Natural killer cell treated with Interleukin-12 subunit alpha and Interleukin-12 subunit beta and Interleukin-15 and Interleukin-18, amount 100 ng/mL, for 72 hours (primary cell): ENCODE measurements around the gene IL6. TPM values are rescaled to one million over a fixed set of nuclear protein-coding genes. Genes with fewer than 3 reads are reported as not detected.
"Not testable (repeated sequence)": the region's sequence is repeated elsewhere in the genome, so short reads cannot be mapped to it uniquely, and the experiment has no call there.

Source experiments
- ATAC-seq, 2 donors: fragments of 150-1000 bp; cut with Tn5 transposase in 1 of 2; sonication (Bioruptor Pico), chemical (Tn5 transposase) in 1 of 2; 2 replicates each; pipeline ENCODE4 v1.10.0; 2021
- DNase-seq: peaks from one replicate; pipeline ENCODE4 v3.0.0; 2022; ENCODE audit warnings: low spot score
- H3K27ac Mint-ChIP-seq, 2 donors: 1 replicate in 1 of 2; 2 replicates in 1 of 2; pipeline ENCODE4 v1.8.0; 2022; ENCODE audit warnings: mixed read lengths in 2 of 2, mild to moderate bottlenecking in 1 of 2, moderate library complexity in 1 of 2
- H3K27me3 Mint-ChIP-seq, 2 donors: 1 replicate in 1 of 2; 2 replicates in 1 of 2; pipeline ENCODE4 v1.8.0; 2022; ENCODE audit warnings: mixed read lengths in 2 of 2
- H3K36me3 Mint-ChIP-seq: one replicate; pipeline ENCODE4 v1.8.0; 2022; ENCODE audit warnings: mixed read lengths
- H3K4me1 Mint-ChIP-seq, 2 donors: 1 replicate in 1 of 2; 2 replicates in 1 of 2; pipeline ENCODE4 v1.8.0; 2022; ENCODE audit warnings: low read depth in 2 of 2, mixed read lengths in 2 of 2, mild to moderate bottlenecking in 1 of 2
- H3K4me3 Mint-ChIP-seq: one replicate; pipeline ENCODE4 v1.8.0; 2022; ENCODE audit warnings: mixed read lengths
- H3K9me3 Mint-ChIP-seq: 2 replicates; pipeline ENCODE4 v1.8.0; 2022; ENCODE audit warnings: mixed read lengths
- total RNA-seq, 2 donors: library from RNA; stranded (reverse); gene quantifications; one replicate each; pipeline ENCODE4 v1.2.3, GENCODE V29; 2022

Gene IL6
- total RNA-seq: 100 to 1,000 TPM; 151 to 253 TPM

DNA sequence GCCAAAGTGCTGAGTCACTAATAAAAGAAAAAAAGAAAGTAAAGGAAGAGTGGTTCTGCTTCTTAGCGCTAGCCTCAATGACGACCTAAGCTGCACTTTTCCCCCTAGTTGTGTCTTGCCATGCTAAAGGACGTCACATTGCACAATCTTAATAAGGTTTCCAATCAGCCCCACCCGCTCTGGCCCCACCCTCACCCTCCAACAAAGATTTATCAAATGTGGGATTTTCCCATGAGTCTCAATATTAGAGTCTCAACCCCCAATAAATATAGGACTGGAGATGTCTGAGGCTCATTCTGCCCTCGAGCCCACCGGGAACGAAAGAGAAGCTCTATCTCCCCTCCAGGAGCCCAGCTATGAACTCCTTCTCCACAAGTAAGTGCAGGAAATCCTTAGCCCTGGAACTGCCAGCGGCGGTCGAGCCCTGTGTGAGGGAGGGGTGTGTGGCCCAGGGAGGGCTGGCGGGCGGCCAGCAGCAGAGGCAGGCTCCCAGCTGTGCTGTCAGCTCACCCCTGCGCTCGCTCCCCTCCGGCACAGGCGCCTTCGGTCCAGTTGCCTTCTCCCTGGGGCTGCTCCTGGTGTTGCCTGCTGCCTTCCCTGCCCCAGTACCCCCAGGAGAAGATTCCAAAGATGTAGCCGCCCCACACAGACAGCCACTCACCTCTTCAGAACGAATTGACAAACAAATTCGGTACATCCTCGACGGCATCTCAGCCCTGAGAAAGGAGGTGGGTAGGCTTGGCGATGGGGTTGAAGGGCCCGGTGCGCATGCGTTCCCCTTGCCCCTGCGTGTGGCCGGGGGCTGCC, at the start of gene IL6:
TSS of gene IL6 (plus strand) at position 294 of the 807 bp plus-strand sequence. CDS start at position 357, 63 bp downstream.
- Mint-ChIP-seq H3K36me3 (peaks cover 5% of the 10 kb centered on the region), H3K27me3 (peaks cover 0 to 18% of the 10 kb centered on the region in 2 donors), H3K4me3 (peak within 1 kb of the TSS; percentile 93), H3K9me3 (no peaks in the 10 kb centered on the region), H3K4me1 (peaks cover 31 to 33% of the 10 kb centered on the region in 2 donors), H3K27ac (peak within 1 kb of the TSS; percentile 90 to 98)
- ATAC-seq (peak; percentile 62 to 78), DNase-seq (no peak)

DNA sequence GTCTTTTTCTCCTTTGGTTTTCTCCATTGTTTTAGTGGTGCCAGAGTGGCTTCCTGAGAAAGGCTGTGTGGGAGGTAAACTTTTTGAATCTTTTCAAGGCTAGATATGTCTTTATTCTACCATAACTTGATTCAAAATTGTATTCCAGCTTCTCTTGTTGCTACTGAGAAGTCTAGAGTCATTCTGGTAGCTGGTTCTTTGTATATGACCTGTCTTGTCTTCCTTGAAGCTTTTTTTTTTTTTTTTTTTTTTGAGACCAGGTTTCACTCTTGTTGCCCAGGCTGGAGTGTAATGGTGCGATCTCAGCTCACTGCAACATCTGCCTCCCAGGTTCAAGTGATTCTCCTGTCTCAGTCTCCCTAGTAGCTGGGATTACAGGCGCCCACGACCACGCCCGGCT, 49.7 kb upstream of the IL6 start:
- H3K36me3 Mint-ChIP-seq: peaks cover 26% of the 10 kb centered on the region
- H3K27ac Mint-ChIP-seq: peak overlapping the region; percentile 90 to 96
- peak overlapping the region; percentile 85 for H3K4me3 Mint-ChIP-seq
- peaks cover 15% of the 10 kb centered on the region for H3K9me3 Mint-ChIP-seq
- peaks cover 12 to 22% of the 10 kb centered on the region in 2 donors for H3K27me3 Mint-ChIP-seq
- H3K4me1 Mint-ChIP-seq: peaks cover 64 to 75% of the 10 kb centered on the region in 2 donors
- not testable (repeated sequence) for DNase-seq
- ATAC-seq: peak; percentile 73 to 78

DNA sequence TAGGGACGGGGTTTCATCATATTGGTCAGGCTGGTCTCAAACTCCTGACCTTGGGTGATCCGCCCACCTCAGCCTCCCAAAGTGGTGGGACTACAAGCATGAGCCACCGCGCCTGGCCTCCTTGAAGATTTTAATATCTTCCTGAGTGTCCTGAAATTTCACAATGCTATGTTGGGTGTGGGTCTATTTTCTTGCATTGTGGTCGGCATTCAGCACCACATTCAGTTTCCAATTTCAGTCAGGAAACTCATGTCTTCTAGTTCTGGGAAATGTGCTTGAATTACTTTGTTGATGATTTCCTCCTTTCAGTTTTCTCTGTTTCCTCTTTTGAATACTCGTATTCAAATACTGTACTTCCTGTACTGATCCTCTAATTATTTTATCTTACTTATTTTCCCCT, 49.3 kb upstream of the IL6 start:
- H3K4me1 Mint-ChIP-seq: peaks cover 60 to 71% of the 10 kb centered on the region in 2 donors
- peak; percentile 72 to 79 for ATAC-seq
- peak; percentile 63 for DNase-seq
- peaks cover 13 to 19% of the 10 kb centered on the region in 2 donors for H3K27me3 Mint-ChIP-seq
- H3K27ac Mint-ChIP-seq: peak overlapping the region; percentile 90 to 96
- H3K36me3 Mint-ChIP-seq: peaks cover 27% of the 10 kb centered on the region
- peaks cover 13% of the 10 kb centered on the region for H3K9me3 Mint-ChIP-seq
- peak overlapping the region; percentile 85 for H3K4me3 Mint-ChIP-seq

DNA sequence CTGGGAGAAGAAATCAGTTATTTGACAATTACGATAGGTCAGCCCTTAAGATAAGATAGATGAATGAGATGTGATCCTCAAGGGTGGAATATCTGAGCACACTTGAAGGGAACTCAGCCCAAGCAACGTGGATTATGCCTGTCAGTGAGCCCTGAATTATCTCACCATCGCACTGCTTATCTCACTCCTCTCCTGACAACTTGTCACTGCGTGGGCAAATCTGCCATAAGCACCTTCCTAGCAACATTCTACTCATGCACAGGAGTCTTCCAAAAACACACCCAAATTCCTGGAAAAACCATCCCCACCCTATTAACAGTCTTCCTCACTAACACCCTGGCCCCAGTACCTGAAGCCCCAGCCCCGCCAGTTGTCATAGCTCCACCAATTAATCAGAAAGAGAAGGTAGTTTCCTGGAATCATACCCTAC, 46.5 kb upstream of the IL6 start:
- DNase-seq (no peak), ATAC-seq (no peak)
- Mint-ChIP-seq H3K27me3 (peaks cover 26 to 28% of the 10 kb centered on the region in 2 donors), H3K27ac (peak overlapping the region; percentile 37 to 59), H3K4me1 (peaks cover 42 to 52% of the 10 kb centered on the region in 2 donors), H3K4me3 (peak overlapping the region; percentile 34), H3K36me3 (peaks cover 17% of the 10 kb centered on the region), H3K9me3 (peaks cover 12% of the 10 kb centered on the region)

DNA sequence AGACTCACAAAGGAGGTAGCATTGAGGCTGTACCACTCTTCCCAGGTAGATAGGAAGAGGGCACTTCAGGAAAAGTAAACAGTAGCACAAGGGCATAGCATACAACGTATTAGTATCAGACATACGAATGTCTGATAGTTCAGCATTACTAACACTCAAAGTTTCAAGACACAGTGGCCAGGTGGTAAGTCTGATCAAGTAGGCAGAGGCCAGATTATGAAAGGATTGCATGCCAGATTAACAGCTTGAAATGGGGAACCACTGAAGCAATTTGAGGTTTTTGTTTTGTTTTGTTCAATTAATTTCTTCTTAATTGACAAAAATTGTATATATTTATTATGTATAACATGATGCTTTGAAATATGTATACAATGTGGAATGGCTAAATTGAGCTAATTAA, 45.7 kb upstream of the IL6 start:
- Mint-ChIP-seq H3K27me3 (peaks cover 26 to 28% of the 10 kb centered on the region in 2 donors), H3K9me3 (peaks cover 12% of the 10 kb centered on the region), H3K27ac (peak overlapping the region; percentile 37 to 59), H3K36me3 (peaks cover 17% of the 10 kb centered on the region), H3K4me3 (peak overlapping the region; percentile 34), H3K4me1 (peaks cover 37 to 45% of the 10 kb centered on the region in 2 donors)
- no peak for ATAC-seq
- DNase-seq: no peak

DNA sequence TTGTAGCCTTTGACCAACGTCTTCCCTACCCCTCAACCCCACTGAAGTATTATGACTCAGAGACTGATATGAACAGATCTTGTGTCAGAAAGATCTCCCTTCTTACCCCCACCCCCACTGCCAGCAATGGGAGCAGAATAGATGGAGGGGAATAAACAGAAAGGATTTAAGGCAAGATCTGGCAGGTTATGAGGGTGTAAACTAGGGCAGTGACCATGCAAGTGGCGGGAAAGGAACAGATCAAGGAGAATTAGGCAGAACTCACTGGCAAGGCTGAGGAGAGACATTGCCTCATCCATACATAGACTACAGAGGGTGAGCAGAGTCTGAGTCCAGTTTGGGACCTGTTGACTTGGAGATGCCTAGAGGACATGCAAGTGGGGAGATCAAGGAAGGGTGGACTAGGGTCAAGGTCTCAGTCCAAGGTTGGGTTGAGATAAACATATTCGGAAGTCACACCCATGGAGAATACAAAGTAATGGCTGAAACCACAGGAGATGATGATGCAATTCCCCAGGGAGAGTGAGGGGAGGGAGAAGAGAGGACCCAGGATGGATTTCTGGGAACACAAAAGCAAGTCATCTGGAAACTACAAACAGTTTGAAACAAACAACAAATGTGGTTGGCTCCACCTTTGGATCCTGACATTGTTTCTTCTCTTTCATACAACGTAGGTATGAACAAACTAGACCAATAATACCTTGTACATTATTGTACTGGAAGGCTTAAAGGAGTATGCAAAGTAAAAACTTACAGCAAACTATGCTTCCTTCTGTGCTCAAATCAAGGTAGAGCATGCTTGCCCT, 44.9 kb upstream of the IL6 start:
- no peak for DNase-seq
- Mint-ChIP-seq H3K9me3 (peaks cover 12% of the 10 kb centered on the region), H3K27me3 (peaks cover 26 to 28% of the 10 kb centered on the region in 2 donors), H3K27ac (peak overlapping the region in 1 of 2 donors; percentile 29), H3K4me1 (peaks cover 30 to 38% of the 10 kb centered on the region in 2 donors), H3K36me3 (peaks cover 16% of the 10 kb centered on the region), H3K4me3 (peak overlapping the region; percentile 6)
- ATAC-seq: no peak

DNA sequence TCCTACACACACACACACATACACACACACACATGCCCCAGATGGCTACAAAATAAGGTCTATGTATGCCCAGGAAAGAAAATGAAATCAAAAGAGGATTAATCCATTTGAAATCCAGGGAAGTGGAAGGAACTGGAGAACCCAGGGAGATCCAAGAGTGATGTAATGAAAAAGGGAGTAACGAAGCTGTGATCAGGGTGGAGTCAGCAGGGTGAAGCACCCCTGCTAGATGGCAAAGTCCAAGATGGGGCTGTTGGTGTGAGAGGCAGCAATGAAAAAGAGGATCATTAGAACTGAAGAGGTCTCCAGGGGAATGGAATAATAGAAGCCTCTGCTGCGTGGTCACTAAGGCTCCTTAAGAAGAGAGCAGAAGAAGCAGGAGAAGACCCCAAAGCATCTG, 43.6 kb upstream of the IL6 start:
- DNase-seq (no peak), ATAC-seq (no peak)
- Mint-ChIP-seq H3K27ac (no peak overlapping the region), H3K36me3 (peaks cover 14% of the 10 kb centered on the region), H3K9me3 (peaks cover 12% of the 10 kb centered on the region), H3K4me3 (no peak overlapping the region), H3K27me3 (peaks cover 28 to 32% of the 10 kb centered on the region in 2 donors), H3K4me1 (peaks cover 19 to 24% of the 10 kb centered on the region in 2 donors)

DNA sequence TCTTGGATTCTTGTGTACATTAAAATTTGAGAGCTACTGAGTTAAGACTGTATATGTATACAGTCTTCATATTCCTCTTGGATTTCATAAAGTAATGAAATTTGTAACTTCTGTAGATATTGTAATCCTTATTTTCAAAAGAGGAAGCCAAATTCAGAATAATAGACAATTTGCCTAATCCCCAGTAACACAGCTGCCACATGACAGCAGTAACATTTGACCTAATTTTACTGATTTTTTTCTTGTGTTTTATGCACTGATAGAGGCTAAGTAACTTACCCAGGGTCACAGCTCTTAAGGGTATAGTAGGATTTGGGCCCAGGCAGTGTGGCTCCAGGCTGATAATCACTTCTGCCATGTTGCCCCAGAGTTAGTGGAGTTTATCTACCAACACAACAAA, 40.4 kb upstream of the IL6 start:
- Mint-ChIP-seq H3K36me3 (peaks cover 7% of the 10 kb centered on the region), H3K27me3 (peaks cover 24 to 26% of the 10 kb centered on the region in 2 donors), H3K9me3 (peaks cover 9% of the 10 kb centered on the region), H3K4me1 (peaks cover 6 to 7% of the 10 kb centered on the region in 2 donors), H3K4me3 (no peak overlapping the region), H3K27ac (no peak overlapping the region)
- DNase-seq: no peak
- no peak for ATAC-seq

DNA sequence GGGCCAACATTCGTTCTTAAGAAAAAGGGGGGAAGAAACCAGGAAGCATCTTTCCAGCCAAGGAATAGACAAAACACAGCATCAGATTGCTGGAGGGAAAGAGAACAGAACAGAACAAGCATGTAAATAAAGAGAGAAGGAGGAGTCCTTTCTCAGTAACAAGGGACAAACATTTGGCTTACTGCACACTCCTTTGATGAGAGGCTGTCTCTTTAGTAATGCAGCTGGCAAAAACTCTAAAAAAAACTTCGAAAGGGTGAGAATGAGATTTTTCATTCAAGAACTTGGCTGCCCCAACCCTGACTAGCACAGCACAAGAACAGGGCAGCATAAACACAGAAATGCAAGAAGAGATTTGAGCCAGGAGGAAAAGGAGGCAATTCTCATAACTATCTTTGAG, 38.9 kb upstream of the IL6 start:
- Mint-ChIP-seq H3K4me3 (no peak overlapping the region), H3K9me3 (peaks cover 3% of the 10 kb centered on the region), H3K27ac (no peak overlapping the region), H3K27me3 (peaks cover 17 to 22% of the 10 kb centered on the region in 2 donors), H3K36me3 (no peaks in the 10 kb centered on the region), H3K4me1 (no peaks in the 10 kb centered on the region)
- ATAC-seq (no peak), DNase-seq (no peak)

DNA sequence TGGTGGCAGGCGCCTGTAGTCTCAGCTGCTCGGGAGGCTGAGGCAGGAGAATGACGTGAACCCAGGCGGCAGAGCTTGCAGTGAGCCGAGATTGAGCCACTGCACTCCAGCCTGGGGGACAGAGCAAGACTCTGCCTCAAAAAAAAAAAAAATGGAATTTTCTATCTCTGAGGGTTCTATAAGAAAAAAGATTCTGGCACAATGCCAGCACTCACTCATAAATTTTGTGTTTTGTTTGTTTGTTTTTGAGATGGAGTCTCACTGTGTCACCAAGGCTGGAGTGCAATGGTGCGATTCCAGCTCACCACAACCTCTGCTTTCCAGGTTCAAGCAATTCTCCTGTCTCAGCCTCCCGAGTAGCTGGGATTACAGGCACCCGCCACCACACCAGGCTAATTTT, 38.1 kb upstream of the IL6 start:
- H3K27ac Mint-ChIP-seq, H3K36me3 Mint-ChIP-seq, H3K4me1 Mint-ChIP-seq, H3K4me3 Mint-ChIP-seq, ATAC-seq, H3K9me3 Mint-ChIP-seq, DNase-seq: not testable (repeated sequence)
- H3K27me3 Mint-ChIP-seq: peaks cover 8 to 14% of the 10 kb centered on the region in 2 donors

DNA sequence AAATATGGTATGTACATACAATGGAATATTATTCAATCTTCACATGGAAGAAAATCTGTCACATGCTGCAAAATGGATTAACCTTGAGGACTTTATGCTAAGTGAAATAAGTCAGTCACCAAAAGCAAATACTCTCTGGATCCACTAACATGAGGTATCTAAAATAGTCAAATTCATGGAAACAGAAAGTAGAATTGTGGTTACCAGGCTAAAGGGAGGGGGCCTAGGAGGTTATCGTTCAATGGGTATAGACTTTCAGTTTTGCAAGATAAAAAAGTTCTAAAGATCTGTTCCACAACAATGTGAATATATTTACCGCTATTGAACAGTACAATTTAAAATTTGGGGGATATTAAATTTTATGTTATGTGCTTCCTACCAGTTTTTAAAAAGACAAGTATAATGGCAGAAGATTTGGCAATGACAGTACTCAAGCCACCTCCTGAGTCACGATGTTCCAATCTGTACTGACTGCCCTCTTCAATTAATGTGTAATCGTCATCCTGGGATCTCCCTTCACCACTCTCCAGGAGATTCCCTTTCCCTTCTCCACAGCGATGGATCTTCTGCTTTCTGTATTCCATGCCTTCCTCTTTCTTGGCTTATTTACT, 32.3 kb upstream of the IL6 start:
- peaks cover 4% of the 10 kb centered on the region for H3K9me3 Mint-ChIP-seq
- peak overlapping the region in 1 of 2 donors; percentile 94 for H3K27ac Mint-ChIP-seq
- ATAC-seq: peak in 1 of 2 donors; percentile 49
- H3K36me3 Mint-ChIP-seq: peaks cover 14% of the 10 kb centered on the region
- H3K27me3 Mint-ChIP-seq: peaks cover 0 to 22% of the 10 kb centered on the region in 2 donors
- no peak for DNase-seq
- H3K4me3 Mint-ChIP-seq: peak overlapping the region; percentile 51
- peaks cover 35 to 58% of the 10 kb centered on the region in 2 donors for H3K4me1 Mint-ChIP-seq

DNA sequence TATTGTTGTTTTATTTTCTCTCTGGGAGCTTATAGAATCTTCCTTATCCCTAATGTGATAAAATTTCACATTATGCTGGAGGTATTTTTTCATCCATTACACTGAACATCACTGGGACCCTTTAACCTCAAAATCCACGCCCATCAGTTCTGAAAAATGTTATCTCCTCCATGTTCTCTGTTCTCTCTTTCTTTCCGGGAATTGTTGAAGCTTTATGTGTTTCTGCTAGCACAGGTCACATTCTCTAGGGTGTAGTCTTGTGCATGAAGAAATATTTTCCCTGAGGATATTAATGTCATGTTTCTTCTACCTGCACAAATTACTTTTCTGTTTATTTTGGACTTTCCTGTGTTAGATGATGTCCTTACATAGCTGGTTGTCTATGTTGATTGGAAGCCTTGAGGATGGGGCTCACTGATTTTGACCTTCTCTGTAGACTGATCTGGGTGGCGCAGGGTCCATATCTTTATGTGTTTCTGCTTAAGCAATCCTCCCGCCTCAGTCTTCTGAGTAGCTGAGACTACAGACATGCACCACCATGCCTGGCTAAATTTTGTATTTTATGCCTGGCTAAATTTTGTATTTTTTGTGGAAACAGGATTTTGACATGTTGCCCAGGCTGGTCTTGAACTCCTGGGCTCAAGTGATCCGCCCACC, 31.4 kb upstream of the IL6 start:
- peak overlapping the region; percentile 21 to 94 for H3K27ac Mint-ChIP-seq
- H3K27me3 Mint-ChIP-seq: peaks cover 0 to 21% of the 10 kb centered on the region in 2 donors
- ATAC-seq: no peak
- peaks cover 4% of the 10 kb centered on the region for H3K9me3 Mint-ChIP-seq
- H3K4me1 Mint-ChIP-seq: peaks cover 42 to 66% of the 10 kb centered on the region in 2 donors
- H3K4me3 Mint-ChIP-seq: peak overlapping the region; percentile 51
- DNase-seq: no peak
- peaks cover 14% of the 10 kb centered on the region for H3K36me3 Mint-ChIP-seq
